GM12878 (cell line): ENCODE measurements around the gene RAN. TPM values are rescaled to one million over a fixed set of nuclear protein-coding genes. Genes with fewer than 3 reads are reported as not detected.

Experiments
- CBFB ChIP-seq: IDR thresholded peaks from 2 replicates; pipeline ENCODE4 v1.6.1; 2016; ENCODE audit warnings: antibody characterized with exemption, low read depth
- ETV6 ChIP-seq, 2 experiments: fragments of 450-650 bp in 1 of 2; IDR thresholded peaks in 1 of 2; conservative IDR thresholded peaks in 1 of 2; 2 replicates each; pipeline ENCODE4 v1.6.1; 2014; ENCODE audit warnings: antibody characterized with exemption in 1 of 2, borderline replicate concordance in 1 of 2, low read depth in 1 of 2, mild to moderate bottlenecking in 1 of 2, moderate library complexity in 1 of 2
- IRF4 ChIP-seq: IDR thresholded peaks from 2 replicates; pipeline ENCODE4 v1.6.1; 2011; ENCODE audit warnings: low read depth, low read length
- JUND ChIP-seq: IDR thresholded peaks from 2 replicates; pipeline ENCODE4 v1.6.1; 2012; ENCODE audit warnings: low read depth, mild to moderate bottlenecking, low read length, improper control_type of control experiment, moderate library complexity
- MYC ChIP-seq: IDR thresholded peaks from 2 replicates; pipeline ENCODE4 v1.6.1; 2011; ENCODE audit warnings: mild to moderate bottlenecking, low read length, moderate library complexity, inconsistent platforms; ENCODE audit not compliant: insufficient read depth, insufficient replicate concordance, insufficient read length, severe bottlenecking
- NR2C1 ChIP-seq: fragments of 450-650 bp; IDR thresholded peaks from 2 replicates; pipeline ENCODE4 v1.6.1; 2017; ENCODE audit warnings: antibody characterized with exemption, mild to moderate bottlenecking, moderate library complexity
- NR2C2 ChIP-seq: IDR thresholded peaks from 2 replicates; pipeline ENCODE4 v1.6.1; 2011; ENCODE audit warnings: borderline replicate concordance, low read depth; ENCODE audit not compliant: control insufficient read depth, insufficient read length
- RFX5 ChIP-seq: IDR thresholded peaks from 2 replicates; pipeline ENCODE4 v1.6.1; 2011; ENCODE audit warnings: low read depth, low read length, improper control_type of control experiment
- SIN3A ChIP-seq: IDR thresholded peaks from 2 replicates; pipeline ENCODE4 v1.6.1; 2012; ENCODE audit warnings: low read depth, low read length, improper control_type of control experiment
- SMARCA5 ChIP-seq: fragments of 450-650 bp; IDR thresholded peaks from 2 replicates; pipeline ENCODE4 v1.6.1; 2017; ENCODE audit warnings: mild to moderate bottlenecking
- SP1 ChIP-seq: IDR thresholded peaks from one replicate; pipeline ENCODE4 v1.6.1; 2011; ENCODE audit warnings: low read depth, low read length
- SPI1 ChIP-seq: IDR thresholded peaks from 2 replicates; pipeline ENCODE4 v1.6.1; 2011; ENCODE audit warnings: low read depth, mild to moderate bottlenecking, low read length, moderate library complexity, borderline replicate concordance; ENCODE audit not compliant: insufficient read depth
- STAT1 ChIP-seq: fragments of 450-650 bp; conservative IDR thresholded peaks from 2 replicates; pipeline ENCODE4 v1.6.1; 2014; ENCODE audit warnings: antibody characterized with exemption, mild to moderate bottlenecking
- WRNIP1 ChIP-seq: IDR thresholded peaks from 2 replicates; pipeline ENCODE4 v1.6.1; 2011; ENCODE audit warnings: low read depth, low read length, improper control_type of control experiment, borderline replicate concordance
- polyA plus RNA-seq, 11 experiments: library from polyadenylated mRNA; depleted of rRNA in 4 of 11; unstranded in 6 of 11; stranded (reverse) in 5 of 11; fragments of >200 nt; fragmentation: Nextera tagmentation in 4 of 11; fragmentation: Illumina TruSeq in 1 of 11; extraction: Ambion mirVana in 4 of 11; extraction: Trizol in 1 of 11; gene quantifications; 1 replicate in 1 of 11; 2 replicates in 10 of 11; pipeline versions ENCODE4 v1.2.1 to v1.2.3, GENCODE V29; 2011 to 2016; ENCODE audit warnings: inconsistent platforms in 2 of 11, missing spikeins in 2 of 11, low read depth in 1 of 11
- total RNA-seq, 4 experiments: library from RNA; depleted of rRNA in 3 of 4; stranded (reverse); fragments of >200 nt in 3 of 4; fragmentation: Illumina TruSeq in 1 of 4; extraction: Trizol in 1 of 4; gene quantifications; 2 replicates each; pipeline versions ENCODE4 v1.2.1 to v1.2.3, GENCODE V29; 2013 to 2021
- TF ChIP-seq, protein P1 (sequence below): fragments of 450-650 bp; IDR thresholded peaks from 2 replicates; pipeline ENCODE4 v1.6.1; 2017; ENCODE audit warnings: mild to moderate bottlenecking
- TF ChIP-seq, protein P2 (sequence below): fragments of 450-650 bp; IDR thresholded peaks from 2 replicates; pipeline ENCODE4 v1.6.1; 2016; ENCODE audit warnings: mild to moderate bottlenecking, moderate library complexity, borderline replicate concordance
- TF ChIP-seq, protein P3 (sequence below): IDR thresholded peaks from 2 replicates; pipeline ENCODE4 v1.6.1; 2012; ENCODE audit warnings: mild to moderate bottlenecking, low read depth, low read length
- TF ChIP-seq, protein P4 (sequence below): IDR thresholded peaks from 2 replicates; pipeline ENCODE4 v1.6.1; 2012; ENCODE audit warnings: low read depth, low read length, improper control_type of control experiment

Gene RAN
- total and polyA plus RNA-seq, 10 of the 15 experiments (the other 5 are each of a cell fraction or from before 2014, with no cell fraction given), result 1,598 to 3,769 (median 2,845) TPM

DNA sequence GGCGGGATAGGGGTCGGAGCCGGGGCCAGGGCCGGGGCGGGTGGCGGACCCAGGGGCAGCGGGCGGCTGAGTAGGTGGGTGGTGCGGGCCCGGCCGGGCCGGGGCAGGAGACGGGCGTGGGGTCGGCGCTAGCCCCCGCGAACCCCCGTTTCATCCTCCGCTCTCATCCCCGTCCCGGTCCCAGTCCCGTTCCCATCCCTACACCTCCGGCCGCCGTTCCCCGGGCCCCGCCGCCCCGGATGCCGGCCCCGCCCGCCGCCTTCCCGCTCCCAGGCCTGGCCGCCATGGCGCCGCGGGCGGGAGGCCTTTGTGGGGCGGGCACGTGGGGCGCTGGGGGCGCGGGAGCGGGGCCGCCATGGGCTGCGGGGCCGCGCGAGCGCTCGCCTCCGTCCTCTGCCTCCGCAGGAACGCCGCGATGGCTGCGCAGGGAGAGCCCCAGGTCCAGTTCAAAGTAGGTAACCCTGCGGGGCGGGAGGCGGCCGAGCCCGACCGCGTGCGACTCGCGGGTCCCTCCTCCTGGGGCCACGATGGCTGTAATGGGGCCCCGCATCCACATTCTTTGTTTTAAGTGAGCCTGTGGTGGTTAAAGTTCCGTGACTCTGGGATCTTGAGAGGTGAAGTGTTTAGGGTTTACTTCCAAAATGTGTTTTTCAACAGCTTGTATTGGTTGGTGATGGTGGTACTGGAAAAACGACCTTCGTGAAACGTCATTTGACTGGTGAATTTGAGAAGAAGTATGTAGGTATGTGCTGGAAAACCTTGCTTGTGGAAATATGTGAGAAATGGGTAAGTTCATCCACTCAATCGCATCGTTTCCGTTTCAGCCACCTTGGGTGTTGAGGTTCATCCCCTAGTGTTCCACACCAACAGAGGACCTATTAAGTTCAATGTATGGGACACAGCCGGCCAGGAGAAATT lies 572 bp downstream of the RAN start (continued):
- TF ChIP-seq CBFB, result no peak
- no peak for TF ChIP-seq RFX5
- no peak; the same call in 1 of the 2 replicates for TF ChIP-seq SMARCA5
- TF ChIP-seq, protein P1, sequence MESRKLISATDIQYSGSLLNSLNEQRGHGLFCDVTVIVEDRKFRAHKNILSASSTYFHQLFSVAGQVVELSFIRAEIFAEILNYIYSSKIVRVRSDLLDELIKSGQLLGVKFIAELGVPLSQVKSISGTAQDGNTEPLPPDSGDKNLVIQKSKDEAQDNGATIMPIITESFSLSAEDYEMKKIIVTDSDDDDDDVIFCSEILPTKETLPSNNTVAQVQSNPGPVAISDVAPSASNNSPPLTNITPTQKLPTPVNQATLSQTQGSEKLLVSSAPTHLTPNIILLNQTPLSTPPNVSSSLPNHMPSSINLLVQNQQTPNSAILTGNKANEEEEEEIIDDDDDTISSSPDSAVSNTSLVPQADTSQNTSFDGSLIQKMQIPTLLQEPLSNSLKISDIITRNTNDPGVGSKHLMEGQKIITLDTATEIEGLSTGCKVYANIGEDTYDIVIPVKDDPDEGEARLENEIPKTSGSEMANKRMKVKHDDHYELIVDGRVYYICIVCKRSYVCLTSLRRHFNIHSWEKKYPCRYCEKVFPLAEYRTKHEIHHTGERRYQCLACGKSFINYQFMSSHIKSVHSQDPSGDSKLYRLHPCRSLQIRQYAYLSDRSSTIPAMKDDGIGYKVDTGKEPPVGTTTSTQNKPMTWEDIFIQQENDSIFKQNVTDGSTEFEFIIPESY, result no peak
- TF ChIP-seq JUND, result no peak
- TF ChIP-seq NR2C1, result 0 out of 2 replicates have a peak, but pooled peaks have one; percentile 15
- no peak for TF ChIP-seq WRNIP1
- no peak for TF ChIP-seq ETV6 (conservative IDR thresholded peaks at IDR 0.05 in 1 of 2, IDR thresholded peaks at IDR 0.05 in 1 of 2; ENCODE audit: borderline replicate concordance in 1 of 2, low read depth in 1 of 2)
- TF ChIP-seq MYC, result peak; percentile 84
- TF ChIP-seq IRF4, result no peak
- TF ChIP-seq, protein P2, sequence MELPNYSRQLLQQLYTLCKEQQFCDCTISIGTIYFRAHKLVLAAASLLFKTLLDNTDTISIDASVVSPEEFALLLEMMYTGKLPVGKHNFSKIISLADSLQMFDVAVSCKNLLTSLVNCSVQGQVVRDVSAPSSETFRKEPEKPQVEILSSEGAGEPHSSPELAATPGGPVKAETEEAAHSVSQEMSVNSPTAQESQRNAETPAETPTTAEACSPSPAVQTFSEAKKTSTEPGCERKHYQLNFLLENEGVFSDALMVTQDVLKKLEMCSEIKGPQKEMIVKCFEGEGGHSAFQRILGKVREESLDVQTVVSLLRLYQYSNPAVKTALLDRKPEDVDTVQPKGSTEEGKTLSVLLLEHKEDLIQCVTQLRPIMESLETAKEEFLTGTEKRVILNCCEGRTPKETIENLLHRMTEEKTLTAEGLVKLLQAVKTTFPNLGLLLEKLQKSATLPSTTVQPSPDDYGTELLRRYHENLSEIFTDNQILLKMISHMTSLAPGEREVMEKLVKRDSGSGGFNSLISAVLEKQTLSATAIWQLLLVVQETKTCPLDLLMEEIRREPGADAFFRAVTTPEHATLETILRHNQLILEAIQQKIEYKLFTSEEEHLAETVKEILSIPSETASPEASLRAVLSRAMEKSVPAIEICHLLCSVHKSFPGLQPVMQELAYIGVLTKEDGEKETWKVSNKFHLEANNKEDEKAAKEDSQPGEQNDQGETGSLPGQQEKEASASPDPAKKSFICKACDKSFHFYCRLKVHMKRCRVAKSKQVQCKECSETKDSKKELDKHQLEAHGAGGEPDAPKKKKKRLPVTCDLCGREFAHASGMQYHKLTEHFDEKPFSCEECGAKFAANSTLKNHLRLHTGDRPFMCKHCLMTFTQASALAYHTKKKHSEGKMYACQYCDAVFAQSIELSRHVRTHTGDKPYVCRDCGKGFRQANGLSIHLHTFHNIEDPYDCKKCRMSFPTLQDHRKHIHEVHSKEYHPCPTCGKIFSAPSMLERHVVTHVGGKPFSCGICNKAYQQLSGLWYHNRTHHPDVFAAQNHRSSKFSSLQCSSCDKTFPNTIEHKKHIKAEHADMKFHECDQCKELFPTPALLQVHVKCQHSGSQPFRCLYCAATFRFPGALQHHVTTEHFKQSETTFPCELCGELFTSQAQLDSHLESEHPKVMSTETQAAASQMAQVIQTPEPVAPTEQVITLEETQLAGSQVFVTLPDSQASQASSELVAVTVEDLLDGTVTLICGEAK, result no peak
- TF ChIP-seq, protein P3, sequence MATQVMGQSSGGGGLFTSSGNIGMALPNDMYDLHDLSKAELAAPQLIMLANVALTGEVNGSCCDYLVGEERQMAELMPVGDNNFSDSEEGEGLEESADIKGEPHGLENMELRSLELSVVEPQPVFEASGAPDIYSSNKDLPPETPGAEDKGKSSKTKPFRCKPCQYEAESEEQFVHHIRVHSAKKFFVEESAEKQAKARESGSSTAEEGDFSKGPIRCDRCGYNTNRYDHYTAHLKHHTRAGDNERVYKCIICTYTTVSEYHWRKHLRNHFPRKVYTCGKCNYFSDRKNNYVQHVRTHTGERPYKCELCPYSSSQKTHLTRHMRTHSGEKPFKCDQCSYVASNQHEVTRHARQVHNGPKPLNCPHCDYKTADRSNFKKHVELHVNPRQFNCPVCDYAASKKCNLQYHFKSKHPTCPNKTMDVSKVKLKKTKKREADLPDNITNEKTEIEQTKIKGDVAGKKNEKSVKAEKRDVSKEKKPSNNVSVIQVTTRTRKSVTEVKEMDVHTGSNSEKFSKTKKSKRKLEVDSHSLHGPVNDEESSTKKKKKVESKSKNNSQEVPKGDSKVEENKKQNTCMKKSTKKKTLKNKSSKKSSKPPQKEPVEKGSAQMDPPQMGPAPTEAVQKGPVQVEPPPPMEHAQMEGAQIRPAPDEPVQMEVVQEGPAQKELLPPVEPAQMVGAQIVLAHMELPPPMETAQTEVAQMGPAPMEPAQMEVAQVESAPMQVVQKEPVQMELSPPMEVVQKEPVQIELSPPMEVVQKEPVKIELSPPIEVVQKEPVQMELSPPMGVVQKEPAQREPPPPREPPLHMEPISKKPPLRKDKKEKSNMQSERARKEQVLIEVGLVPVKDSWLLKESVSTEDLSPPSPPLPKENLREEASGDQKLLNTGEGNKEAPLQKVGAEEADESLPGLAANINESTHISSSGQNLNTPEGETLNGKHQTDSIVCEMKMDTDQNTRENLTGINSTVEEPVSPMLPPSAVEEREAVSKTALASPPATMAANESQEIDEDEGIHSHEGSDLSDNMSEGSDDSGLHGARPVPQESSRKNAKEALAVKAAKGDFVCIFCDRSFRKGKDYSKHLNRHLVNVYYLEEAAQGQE, result no peak
- TF ChIP-seq SP1, result no peak
- 0 out of 2 replicates have a peak, but pooled peaks have one; percentile 39 for TF ChIP-seq SIN3A
- TF ChIP-seq STAT1, result no peak
- TF ChIP-seq, protein P4, sequence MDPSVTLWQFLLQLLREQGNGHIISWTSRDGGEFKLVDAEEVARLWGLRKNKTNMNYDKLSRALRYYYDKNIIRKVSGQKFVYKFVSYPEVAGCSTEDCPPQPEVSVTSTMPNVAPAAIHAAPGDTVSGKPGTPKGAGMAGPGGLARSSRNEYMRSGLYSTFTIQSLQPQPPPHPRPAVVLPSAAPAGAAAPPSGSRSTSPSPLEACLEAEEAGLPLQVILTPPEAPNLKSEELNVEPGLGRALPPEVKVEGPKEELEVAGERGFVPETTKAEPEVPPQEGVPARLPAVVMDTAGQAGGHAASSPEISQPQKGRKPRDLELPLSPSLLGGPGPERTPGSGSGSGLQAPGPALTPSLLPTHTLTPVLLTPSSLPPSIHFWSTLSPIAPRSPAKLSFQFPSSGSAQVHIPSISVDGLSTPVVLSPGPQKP, result no peak
- no peak for TF ChIP-seq NR2C2
- no peak for TF ChIP-seq SPI1
